K562 (cell line): ENCODE results near the gene NINJ1. TPM values are rescaled to one million over a fixed set of nuclear protein-coding genes. Genes with fewer than 3 reads are reported as not detected.

Source experiments
- CCNT2 ChIP-seq: IDR thresholded peaks from 2 replicates; pipeline ENCODE4 v1.6.1; 2011; ENCODE audit warnings: borderline replicate concordance, low read depth, mild to moderate bottlenecking, moderate library complexity, mixed read lengths, low read length; ENCODE audit not compliant: insufficient read length; ENCODE audit errors: extremely low read depth
- DNMT1 ChIP-seq: fragments of 450-650 bp; IDR thresholded peaks from 2 replicates; pipeline ENCODE4 v1.6.1; 2016; ENCODE audit warnings: antibody characterized with exemption, mild to moderate bottlenecking
- EWSR1 ChIP-seq: fragments of 450-650 bp; IDR thresholded peaks from 2 replicates; pipeline ENCODE4 v1.6.1; 2018; ENCODE audit warnings: borderline replicate concordance, mild to moderate bottlenecking, low read depth, moderate library complexity; ENCODE audit not compliant: partially characterized antibody
- HMBOX1 ChIP-seq: sonication (generic); IDR thresholded peaks from 2 replicates; pipeline ENCODE4 v1.6.1; 2016
- KAT7 ChIP-seq: sonication (generic); formaldehyde crosslinking; IDR thresholded peaks from 2 replicates; pipeline ENCODE4 v1.8.0; 2022; ENCODE audit warnings: missing genetic modification reagents, mild to moderate bottlenecking, borderline replicate concordance
- KDM4B ChIP-seq, 2 experiments: fragments of 450-650 bp in 1 of 2; sonication (generic) in 1 of 2; IDR thresholded peaks; 2 replicates each; pipeline ENCODE4 v1.6.1; 2016 to 2017; ENCODE audit warnings: borderline replicate concordance in 2 of 2, antibody characterized with exemption in 1 of 2, low read depth in 1 of 2, mild to moderate bottlenecking in 1 of 2
- MNT ChIP-seq, 2 experiments: fragments of 450-650 bp; conservative IDR thresholded peaks; 2 replicates each; pipeline ENCODE4 v1.6.1; 2017; ENCODE audit warnings: mild to moderate bottlenecking in 2 of 2, moderate library complexity in 2 of 2
- MXI1 ChIP-seq: IDR thresholded peaks from 2 replicates; pipeline ENCODE4 v1.6.1; 2011; ENCODE audit warnings: low read depth, mild to moderate bottlenecking, improper control_type of control experiment, low read length
- RB1 ChIP-seq: fragments of 450-650 bp; IDR thresholded peaks from 2 replicates; pipeline ENCODE4 v1.6.1; 2017; ENCODE audit warnings: low read depth, mild to moderate bottlenecking
- SFPQ ChIP-seq: fragments of 200-400 bp; formaldehyde crosslinking; IDR thresholded peaks from 2 replicates; pipeline ENCODE4 v1.6.1; 2017; ENCODE audit warnings: mild to moderate bottlenecking, low read depth, low read length, moderate library complexity
- SMARCA5 ChIP-seq: fragments of 450-650 bp; IDR thresholded peaks from 2 replicates; pipeline ENCODE4 v1.6.1; 2016
- ZBTB11 ChIP-seq, 3 experiments: fragments of 200-800 bp in 1 of 3; fragments of 250-450 bp in 1 of 3; fragments of 450-650 bp in 1 of 3; sonication (Bioruptor Pico) in 1 of 3; sonication (Bioruptor generic) in 1 of 3; formaldehyde crosslinking in 1 of 3; IDR thresholded peaks; 2 replicates each; pipeline versions ENCODE4 v1.6.1 to v1.8.0; 2016 to 2022; ENCODE audit warnings: mild to moderate bottlenecking in 2 of 3, missing genetic modification characterization in 2 of 3, missing compliant biosample characterization in 1 of 3, moderate library complexity in 1 of 3
- ZFP91 ChIP-seq: sonication (generic); formaldehyde crosslinking; IDR thresholded peaks from 2 replicates; pipeline ENCODE4 v1.8.0; 2022; ENCODE audit warnings: mild to moderate bottlenecking, missing genetic modification reagents
- ZKSCAN1 ChIP-seq: fragments of 150-350 bp; IDR thresholded peaks from 2 replicates; pipeline ENCODE4 v1.6.1; 2016; ENCODE audit warnings: low read depth, low read length
- ZKSCAN8 ChIP-seq: fragments of 200-800 bp; sonication (Bioruptor generic); IDR thresholded peaks from 2 replicates; pipeline ENCODE4 v1.6.1; 2016; ENCODE audit warnings: missing genetic modification characterization, missing compliant biosample characterization
- ZNF699 ChIP-seq: fragments of 250-450 bp; sonication (Bioruptor Pico); IDR thresholded peaks from 2 replicates; pipeline ENCODE4 v1.8.0; 2021; ENCODE audit warnings: mild to moderate bottlenecking, moderate library complexity; ENCODE audit not compliant: insufficient replicate concordance
- polyA plus RNA-seq, 8 experiments: library from polyadenylated mRNA; depleted of rRNA in 4 of 8; stranded (reverse) in 5 of 8; unstranded in 3 of 8; fragments of >200 nt; fragmentation: Nextera tagmentation in 2 of 8; fragmentation: Illumina TruSeq in 1 of 8; extraction: Ambion mirVana in 2 of 8; extraction: Trizol in 1 of 8; gene quantifications; 2 replicates each; pipeline versions ENCODE4 v1.2.1 to v1.2.3, GENCODE V29; 2011 to 2014; ENCODE audit warnings: inconsistent platforms in 1 of 8, missing spikeins in 1 of 8
- total RNA-seq, 7 experiments: library from RNA; depleted of rRNA in 6 of 7; stranded (reverse); fragments of >200 nt in 6 of 7; fragmentation: Illumina TruSeq in 2 of 7; extraction: Trizol in 2 of 7; gene quantifications; 2 replicates each; pipeline versions ENCODE4 v1.2.1 to v1.2.3, GENCODE V29; 2011 to 2021; ENCODE audit warnings: low replicate concordance in 1 of 7

The NINJ1 gene
- total and polyA plus RNA-seq, 9 of the 15 experiments (the other 6 are each of a cell fraction or from before 2014, with no cell fraction given), result 0.13 to 8.4 (median 4.9) TPM

GRCh38 chr9:93132946-93133680, 938 bp downstream of the NINJ1 start (continued):
- TF ChIP-seq KAT7 (CRISPR knock-in tag) (peak; percentile 8; the same call in 1 of the 2 replicates), MXI1 (no peak), SFPQ (no peak), RB1 (no peak), ZBTB11 (CRISPR knock-in tag; IDR thresholded peaks at IDR 0.05) (no peak), SMARCA5 (no peak), DNMT1 (no peak), CCNT2 (no peak), ZKSCAN8 (peak; percentile 89; the same call in 1 of the 2 replicates), EWSR1 (no peak), KDM4B (IDR thresholded peaks at IDR 0.05; ENCODE audit: borderline replicate concordance in 2 of 2, low read depth in 1 of 2) (no peak), ZFP91 (CRISPR knock-in tag) (no peak), ZKSCAN1 (no peak), MNT (conservative IDR thresholded peaks at IDR 0.05) (no peak), ZNF699 (CRISPR knock-in tag) (no peak), HMBOX1 (no peak)
